HG03196 (cell line): ENCODE data around the gene CTF1.
"Not testable (repeated sequence)": the region's sequence is repeated elsewhere in the genome, so short reads cannot be mapped to it uniquely, and the experiment has no call there.

Experiments
- ATAC-seq: cut with Tn5 transposase; IDR thresholded peaks from one replicate; pipeline ENCODE4 v1.9.1; 2021; ENCODE audit not compliant: unreplicated experiment

Gene CTF1

GRCh38 chr16:30927789-30928378, 31.5 kb downstream of the CTF1 start:
- no peak for ATAC-seq

GRCh38 chr16:30928390-30928789, 32.0 kb downstream of the CTF1 start:
- no peak for ATAC-seq

GRCh38 chr16:30929167-30929566, 32.8 kb downstream of the CTF1 start:
- no peak for ATAC-seq

- no peak for ATAC-seq
Observed at GRCh38 chr16:30930160-30930571, 33.8 kb downstream of the CTF1 start.

GRCh38 chr16:30931068-30931650, 34.7 kb downstream of the CTF1 start:
- ATAC-seq = no peak

GRCh38 chr16:30934827-30935557, 38.6 kb downstream of the CTF1 start:
- no peak for ATAC-seq

- no peak for ATAC-seq
Observed at GRCh38 chr16:30937692-30938091, 41.3 kb downstream of the CTF1 start.

- not testable (repeated sequence) for ATAC-seq
Observed at GRCh38 chr16:30939571-30939970, 43.2 kb downstream of the CTF1 start.

- peak; percentile 84 for ATAC-seq
Observed at GRCh38 chr16:30941600-30942425, 45.4 kb downstream of the CTF1 start.

GRCh38 chr16:30942426-30942806, 46.0 kb downstream of the CTF1 start:
- ATAC-seq = no peak

GRCh38 chr16:30944352-30944751, 47.9 kb downstream of the CTF1 start:
- no peak for ATAC-seq

GRCh38 chr16:30946671-30947540, 50.5 kb downstream of the CTF1 start:
- no peak for ATAC-seq

GRCh38 chr16:30947541-30947858, 51.1 kb downstream of the CTF1 start:
- no peak for ATAC-seq

- ATAC-seq = no peak
Observed at GRCh38 chr16:30947859-30948666, 51.6 kb downstream of the CTF1 start.

GRCh38 chr16:30948667-30949649, 52.5 kb downstream of the CTF1 start, which contains the start of gene ORAI3:
TSS of gene ORAI3 (plus strand) at chr16:30949068. CDS start at chr16:30949290, 222 bp downstream.
- peak; percentile 53 for ATAC-seq

- peak; percentile 54 for ATAC-seq
Observed at GRCh38 chr16:30949650-30950515, 53.5 kb downstream of the CTF1 start.

GRCh38 chr16:30950516-30951065, 54.2 kb downstream of the CTF1 start:
- no peak for ATAC-seq
